NCI-H1092 (cell line): ENCODE measurements around the gene MBP.
A peak's percentile ranks its signal among the peaks of the same experiment; 100 is the strongest.

Experiments
- DNase-seq: peaks from one replicate; lab custom pipeline; 2025; lab: John Stamatoyannopoulos, UW

The MBP gene

DNA sequence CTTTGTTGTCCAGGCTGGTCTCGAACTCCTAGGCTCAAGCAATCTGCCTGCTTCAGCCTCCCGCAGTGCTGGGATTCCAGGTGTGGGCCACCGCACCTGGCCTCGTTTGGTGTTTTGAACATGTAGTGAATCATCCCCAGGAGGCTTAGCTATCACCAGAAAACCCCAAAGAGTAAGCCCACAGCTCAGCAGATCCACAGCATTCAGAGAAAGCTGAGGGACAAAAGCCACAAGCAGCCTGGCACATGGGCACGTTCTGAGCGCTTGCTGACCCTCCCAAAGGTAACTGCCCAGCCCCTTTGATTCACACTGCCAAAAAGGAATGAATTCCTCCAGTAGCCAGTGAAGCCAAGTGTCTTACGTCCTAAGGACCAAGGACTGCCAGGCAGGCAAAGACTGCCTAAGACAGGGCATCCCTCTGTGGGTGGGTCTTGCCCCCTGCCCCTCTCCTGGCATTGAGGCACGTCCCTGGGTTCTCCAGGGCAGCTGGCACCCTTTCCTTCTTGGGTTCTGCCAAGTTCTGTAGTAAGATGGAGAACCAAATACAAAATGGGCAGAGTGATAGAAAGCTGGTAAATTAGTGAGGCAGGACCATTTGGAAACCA, 31.7 kb downstream of the MBP start:
- DNase-seq = no peak

GRCh38 chr18:77099485-77100370, 32.9 kb downstream of the MBP start:
- no peak for DNase-seq

DNA sequence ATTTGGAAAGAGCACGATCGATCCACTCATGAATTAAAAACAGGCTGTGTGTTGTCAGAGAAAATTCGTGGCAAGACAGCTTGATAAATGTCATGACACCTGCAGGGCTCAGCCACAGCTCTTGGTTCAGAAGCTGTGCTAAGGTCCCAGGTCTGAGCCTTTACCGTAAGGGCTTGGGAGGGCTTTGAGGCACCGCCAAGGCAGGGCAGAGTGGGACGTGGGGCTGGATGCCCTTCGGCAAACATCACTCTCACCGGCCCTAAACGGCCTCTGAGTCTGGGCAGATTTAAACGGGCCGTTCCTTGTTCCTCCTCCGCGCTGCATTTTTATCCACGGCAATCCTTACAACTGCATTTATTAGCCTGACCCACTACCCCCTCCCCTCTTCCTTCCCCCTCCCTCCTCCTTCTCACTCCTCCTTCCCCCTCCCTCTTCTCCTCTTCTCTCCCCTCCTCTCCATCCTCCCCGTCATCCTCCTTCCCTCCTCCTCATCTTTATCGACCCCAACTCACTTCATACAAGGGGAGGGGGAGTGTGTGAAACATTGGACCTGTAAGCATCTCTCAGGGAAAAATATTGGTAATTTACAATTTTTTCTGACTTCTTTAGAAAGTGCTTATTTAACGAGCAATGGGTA, 33.9 kb downstream of the MBP start:
- DNase-seq = no peak

GRCh38 chr18:77098029-77098428, 34.6 kb downstream of the MBP start:
- no peak for DNase-seq

DNA sequence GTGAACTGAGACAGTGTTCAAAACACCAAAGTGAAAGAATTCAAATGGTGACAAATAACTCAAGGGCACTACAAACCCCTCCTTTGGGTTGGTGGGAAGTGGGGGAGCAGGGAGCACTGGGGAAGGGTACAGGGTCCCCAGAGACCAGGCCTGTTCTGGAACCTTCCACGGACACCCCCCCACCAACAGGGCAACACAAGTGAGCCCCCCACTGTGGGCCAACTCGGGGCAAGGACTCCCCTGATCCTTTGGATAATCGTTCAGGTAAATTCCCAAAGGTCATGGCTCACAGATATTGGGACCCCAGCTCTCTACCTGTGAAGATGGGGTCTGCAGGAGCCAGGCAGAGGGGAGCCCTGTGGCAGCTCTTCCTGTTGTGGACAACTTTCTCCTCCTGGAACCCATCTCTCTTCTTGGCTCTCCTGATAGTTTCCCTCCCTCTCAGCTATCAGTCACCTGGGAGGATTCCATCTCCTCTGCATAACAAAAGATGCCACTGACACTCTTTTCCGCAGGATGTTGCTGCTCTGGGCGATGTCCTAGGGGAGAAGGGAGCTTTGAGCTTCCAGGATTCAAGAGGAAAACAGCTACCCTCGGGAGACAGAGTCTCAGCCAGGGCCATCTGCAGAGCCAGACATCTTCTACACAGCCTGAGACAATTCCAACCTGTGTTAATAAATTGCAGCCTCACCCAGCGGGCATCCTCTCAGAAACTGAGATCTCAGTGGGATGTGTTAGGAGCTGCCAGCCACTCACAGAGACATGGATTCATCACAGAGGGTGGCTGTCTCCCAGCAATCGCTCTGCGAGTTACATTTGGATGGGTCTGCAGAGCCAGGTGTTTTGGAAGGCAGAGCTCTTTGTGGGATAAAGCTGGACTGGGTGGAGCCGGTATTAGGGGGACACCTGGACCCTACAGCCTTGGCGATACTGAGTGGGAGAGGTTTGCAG, 35.4 kb downstream of the MBP start:
- DNase-seq = peak; percentile 28

DNA sequence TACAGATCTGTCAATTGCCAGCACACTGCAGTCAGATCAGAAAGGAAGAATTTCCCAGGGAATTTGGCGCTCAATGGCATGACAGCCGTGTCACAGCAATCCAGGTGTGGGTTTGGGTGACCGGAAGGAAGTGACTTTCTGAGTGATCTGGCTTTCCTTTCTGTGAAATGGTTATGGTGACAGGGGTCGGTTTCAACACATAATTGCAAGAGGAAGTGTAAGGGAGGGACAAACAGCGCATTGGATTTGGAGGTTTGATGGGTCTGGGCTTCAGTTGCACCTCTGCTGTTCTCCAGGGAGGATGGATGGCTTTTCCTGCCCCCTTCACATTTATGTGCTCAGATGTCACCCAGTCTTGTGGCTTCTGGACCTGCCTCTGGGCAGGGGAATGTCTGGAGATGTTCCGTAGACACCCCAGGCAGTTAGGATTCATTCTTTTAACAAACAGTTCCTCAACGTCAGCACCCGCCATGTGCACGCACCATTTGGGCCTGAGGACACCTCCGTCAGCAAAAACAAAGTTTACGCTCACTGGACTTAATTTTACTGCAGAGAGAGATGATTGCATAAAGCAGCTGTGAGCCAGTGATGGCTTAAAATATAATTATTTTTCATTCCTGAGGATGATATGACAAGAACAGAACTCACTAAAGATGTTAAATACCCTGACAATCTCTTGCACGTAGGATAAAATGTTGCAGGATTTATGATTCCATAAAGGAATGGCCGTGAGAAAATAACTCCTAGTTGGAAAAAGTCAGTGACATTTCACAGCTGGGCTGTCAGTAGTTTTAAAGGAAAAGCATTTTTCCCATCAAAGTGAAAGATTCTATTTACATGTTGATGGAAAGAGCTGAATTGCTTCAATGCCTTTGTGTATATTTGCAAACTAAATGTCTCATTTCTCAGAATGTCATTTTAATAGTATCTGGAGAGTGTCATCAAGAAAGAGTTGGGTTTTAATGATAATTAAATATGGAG, 36.9 kb downstream of the MBP start:
- DNase-seq = no peak

DNA sequence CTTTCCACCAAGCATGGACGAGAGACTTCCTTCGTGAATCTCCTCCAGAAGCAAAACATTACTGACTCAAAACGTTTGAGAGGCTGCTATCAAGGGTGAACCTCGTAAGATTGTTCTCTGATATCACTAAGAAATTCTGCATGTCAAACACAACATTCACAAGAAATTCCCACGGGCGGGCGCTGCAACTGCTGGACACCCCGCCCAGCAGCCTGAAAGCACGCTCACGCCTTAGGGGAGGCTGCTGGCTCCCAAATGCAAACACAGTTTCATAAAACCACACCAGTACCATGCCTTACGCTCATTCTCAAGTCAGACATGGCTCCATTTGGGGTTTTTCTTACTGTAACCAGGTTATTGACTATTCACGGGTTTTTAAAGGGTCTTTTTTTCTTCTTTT, 39.0 kb downstream of the MBP start:
- DNase-seq = no peak

DNA sequence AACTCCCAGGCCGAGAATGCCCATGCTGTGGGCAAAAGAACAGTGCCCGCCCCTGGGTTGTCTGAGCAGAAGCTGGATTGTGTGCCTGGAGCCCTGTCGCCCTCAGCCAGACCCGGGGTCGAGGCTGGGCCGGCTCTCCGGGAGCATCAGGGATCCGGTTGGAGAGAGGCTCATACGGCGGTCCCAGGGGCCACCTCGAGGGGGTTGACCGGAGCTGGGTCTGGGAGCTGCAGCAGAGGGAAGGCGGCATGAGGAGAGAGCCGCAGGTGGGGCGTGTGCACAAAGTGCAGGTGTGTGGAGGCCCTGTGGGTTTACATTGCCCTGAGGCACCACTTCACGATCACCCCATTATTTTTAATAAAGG, 39.5 kb downstream of the MBP start:
- no peak for DNase-seq

DNA sequence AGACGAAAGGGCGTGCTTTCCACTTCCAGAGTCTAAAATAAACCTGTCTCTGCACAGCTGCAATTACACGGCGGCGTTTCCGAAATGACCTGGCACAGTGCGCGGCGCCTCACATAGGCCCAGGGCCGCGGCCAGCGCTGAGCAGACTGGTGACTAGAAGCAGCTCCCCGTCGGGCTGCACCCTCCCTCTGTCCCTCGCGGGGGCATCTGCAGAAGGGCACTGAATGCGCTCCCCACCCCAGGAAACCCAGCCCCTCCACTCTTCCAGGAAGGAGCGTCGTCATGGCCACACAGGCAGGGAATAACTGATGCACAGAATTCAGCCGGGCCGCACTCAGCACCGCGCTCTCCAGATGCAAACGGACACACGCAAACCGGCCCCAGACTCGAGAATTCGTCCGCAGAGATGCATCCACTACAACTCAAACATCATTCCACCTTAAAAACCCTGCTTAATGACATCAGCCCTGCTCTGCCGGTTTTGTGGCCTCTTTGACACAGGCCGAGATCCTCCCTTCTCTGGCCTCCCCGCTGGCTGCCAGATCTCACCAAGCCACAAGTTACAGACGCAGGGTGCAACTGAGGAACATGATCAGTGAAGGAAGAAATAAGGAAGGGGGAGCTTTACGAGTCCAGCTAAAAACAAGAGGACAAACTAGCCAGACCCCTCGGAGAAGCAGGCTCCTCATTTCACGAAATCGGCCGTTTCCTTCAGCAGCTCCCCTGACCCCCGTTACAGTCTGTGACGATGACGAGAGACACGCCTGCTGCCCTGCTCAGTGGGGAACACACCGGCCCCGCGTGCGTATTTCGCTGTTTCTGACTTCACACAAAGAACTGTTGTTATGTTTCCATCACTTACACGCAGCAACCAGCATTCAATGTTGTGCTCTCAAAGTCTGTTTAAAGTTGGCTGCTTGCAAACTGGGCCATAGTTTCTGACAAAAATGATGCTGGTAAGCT, 40.2 kb downstream of the MBP start:
- DNase-seq = no peak

DNA sequence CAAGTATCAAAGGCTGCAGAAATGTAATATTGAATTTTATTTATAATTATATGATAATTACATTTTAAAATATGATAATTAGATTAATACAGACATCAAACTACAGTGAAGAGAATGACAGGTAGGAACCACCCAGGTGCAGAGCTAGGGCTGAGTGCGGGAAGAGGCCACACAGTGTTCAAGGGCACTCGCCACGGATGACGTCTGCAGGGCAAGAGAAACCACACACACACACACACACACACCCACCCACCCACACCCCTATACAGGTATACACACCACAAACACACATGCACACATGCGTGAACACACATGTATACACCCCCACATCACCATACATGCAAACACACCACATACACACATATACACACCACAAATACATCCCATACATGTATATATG, 41.2 kb downstream of the MBP start:
- no peak for DNase-seq

GRCh38 chr18:77090546-77091174, 41.9 kb downstream of the MBP start:
- DNase-seq = no peak

- no peak for DNase-seq
Observed at GRCh38 chr18:77089723-77090285, 42.8 kb downstream of the MBP start.

DNA sequence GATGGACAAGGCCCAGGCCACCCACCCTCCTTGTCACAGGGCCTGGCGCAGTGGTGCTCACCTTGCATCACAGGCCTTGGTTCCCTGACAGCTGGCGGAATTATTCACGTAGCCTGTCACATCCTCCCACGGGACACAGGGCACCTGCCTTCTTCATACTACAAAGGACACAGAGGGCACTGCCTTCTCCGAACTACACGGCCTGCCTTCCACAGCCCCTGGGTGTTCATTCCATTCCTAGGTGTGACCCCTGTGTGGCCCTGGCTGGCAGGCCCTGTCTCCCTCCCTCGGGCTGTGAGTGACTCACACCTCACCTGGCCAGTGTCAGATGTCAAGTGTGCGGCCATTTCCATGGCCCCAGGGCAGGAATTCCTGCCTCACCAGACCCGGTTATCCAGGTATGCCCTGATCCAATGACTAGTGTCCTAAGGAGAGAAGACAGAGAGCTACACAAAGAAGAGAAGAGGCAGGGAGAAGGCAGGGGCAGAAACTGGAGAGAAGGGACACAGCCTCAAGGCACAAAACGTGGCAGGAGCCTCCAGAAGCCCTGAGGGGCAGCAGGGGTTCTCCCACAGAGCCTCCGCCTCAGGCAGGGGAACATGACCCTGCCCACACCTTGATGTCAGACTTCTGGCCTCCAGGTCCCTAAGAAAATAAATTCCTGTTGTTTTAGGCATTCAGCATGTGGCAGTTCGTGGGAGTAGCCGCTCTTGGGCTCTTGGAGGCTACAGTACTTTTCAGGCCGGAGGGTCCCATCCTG, 43.4 kb downstream of the MBP start:
- DNase-seq = no peak

DNA sequence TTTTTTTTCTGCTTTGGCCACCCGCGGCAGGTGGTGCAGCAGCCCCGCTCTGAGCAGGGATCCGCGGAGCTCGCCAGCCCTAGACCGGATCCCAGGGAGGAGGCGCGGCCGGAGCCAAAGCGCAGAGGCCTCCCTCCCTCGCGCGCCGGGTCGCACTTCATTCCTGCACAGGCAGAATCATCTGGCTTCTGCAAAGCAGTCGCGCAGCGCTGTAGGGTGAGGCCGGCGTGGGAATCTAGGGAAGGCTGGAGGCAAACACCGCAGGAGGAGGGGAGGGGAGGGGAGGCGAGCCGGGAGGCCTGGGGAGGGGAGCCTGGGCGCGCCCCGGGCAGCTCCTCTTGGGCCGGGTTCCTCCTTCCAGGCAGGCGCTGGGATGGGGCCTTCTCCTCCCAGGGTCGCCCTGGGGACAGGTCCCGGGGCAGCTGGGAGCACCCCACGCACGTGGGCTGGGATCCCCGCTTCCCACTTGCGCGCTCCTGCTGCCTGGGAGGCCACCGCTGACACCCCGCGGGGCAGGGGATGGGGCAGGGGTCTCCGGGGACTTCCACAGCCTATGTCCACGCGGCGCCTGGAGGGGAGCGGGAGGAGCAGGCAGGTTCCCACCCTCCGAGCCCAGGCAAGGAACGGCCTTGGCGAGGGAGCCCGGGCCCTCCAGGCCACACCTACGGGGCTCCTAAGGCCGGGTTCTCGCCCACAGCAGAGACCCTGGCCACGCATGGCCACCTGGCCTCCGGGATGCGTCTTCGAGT, 45.0 kb downstream of the MBP start:
- no peak for DNase-seq

DNA sequence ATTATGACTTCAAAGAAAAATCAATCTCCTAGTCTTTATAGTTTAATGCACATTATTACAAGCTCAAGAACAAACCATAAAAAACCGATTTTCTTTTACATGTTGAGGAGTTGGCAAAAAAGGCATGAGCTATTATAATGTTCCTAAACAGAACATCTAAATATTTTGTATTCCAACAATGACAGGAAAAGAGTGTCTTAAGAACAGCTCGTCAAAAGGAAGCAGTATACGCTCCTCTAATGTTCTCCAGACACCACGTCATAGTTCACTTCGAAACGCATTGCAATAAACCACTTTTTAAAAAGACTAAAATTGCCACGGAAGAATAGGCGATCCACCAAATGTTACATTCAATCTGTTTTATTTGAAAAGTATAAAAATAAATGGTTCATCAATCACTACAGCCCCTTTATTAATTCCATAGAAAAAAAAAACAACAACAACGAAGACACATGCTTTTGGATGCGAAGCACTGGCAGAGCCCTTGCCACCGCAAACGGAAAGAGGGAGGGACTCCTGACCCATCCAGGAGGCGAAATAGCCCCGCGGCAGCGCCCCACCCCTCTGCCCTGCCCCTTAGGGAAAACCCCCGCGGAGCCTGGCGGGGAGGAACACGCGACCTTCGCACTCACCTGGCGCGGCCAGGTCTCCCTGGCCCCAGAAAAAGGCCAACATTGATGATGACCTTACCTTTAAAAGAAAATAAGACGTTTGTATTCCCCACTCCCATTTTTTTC, 45.8 kb downstream of the MBP start:
- DNase-seq = no peak

- DNase-seq = no peak
Observed at GRCh38 chr18:77086034-77086433, 46.5 kb downstream of the MBP start.

DNA sequence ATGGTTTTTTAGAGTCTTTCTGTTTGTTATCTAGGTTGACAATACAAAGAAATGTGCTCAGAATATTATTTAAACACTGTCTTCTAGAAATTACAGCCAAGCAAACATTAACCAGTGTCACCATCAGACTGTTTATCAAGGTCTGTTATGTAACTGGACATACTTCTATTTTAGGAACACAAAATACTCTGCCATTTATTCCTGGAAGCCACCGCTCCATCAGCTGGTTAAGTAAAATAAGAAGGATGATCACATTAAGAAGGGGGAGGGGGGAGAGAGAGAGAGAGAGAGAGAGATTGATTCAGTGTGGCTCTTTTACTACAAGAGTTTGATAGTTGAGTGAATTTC, 47.9 kb downstream of the MBP start:
- DNase-seq = no peak
